HepG2 (cell line): ENCODE results near the gene MTX1. TPM values are rescaled to one million over a fixed set of nuclear protein-coding genes. Genes with fewer than 3 reads are reported as not detected.

Experiments used
- ATAC-seq: fragments of 200-7000 bp; cut with Tn5 transposase; 3 replicates; pipeline ENCODE4 v1.9.1; 2020; ENCODE audit warnings: mild to moderate bottlenecking, moderate library complexity
- BruUV-seq: library from RNA; stranded (reverse); fragments of 400-500 nt; replicated peaks from 2 replicates; lab custom pipeline; 2021; lab: Mats Ljungman, UMichigan
- CTCF ChIA-PET: fragments of 300-600 bp; formaldehyde crosslinking; extraction: SDS; loops from one replicate; lab custom pipeline; 2021; ENCODE audit warnings: low total read pairs, inconsistent platforms, low intra/inter-chr PET ratio; lab: Yijun Ruan, JAX
- POLR2A ChIA-PET: fragments of 350-600 bp; sonication (Branson Sonifier 250); formaldehyde crosslinking; loops from one replicate; lab custom pipeline; 2020; ENCODE audit warnings: antibody characterized with exemption, inconsistent platforms; lab: Yijun Ruan, JAX
- DNase-seq: peaks from one replicate; pipeline ENCODE4 v3.0.0-alpha.2; 2015; ENCODE audit warnings: low spot score
- FAIRE-seq: peaks from 3 replicates; lab custom pipeline; 2011; peaks lifted over from hg19 to GRCh38; lab: Jason Lieb, UNC
- H2AFZ ChIP-seq: one replicate; pipeline ENCODE4 v1.6.1; 2011; ENCODE audit warnings: low read length, inconsistent platforms
- H3K27ac ChIP-seq: fragments of 300-600 bp; 3 replicates; pipeline ENCODE4 v1.8.0; 2011; ENCODE audit warnings: mixed run types, mild to moderate bottlenecking, mixed read lengths, low read length, inconsistent platforms; ENCODE audit not compliant: insufficient read depth; ENCODE audit errors: extremely low read length
- H3K27me3 ChIP-seq, 2 experiments: fragments of 200-600 bp in 1 of 2; 2 replicates in 1 of 2; 3 replicates in 1 of 2; pipeline versions ENCODE4 v1.6.0 to v1.8.0; 2011; ENCODE audit warnings: low read length in 2 of 2, mild to moderate bottlenecking in 2 of 2, moderate library complexity in 2 of 2, inconsistent platforms in 1 of 2; ENCODE audit not compliant: insufficient read depth in 2 of 2, control insufficient read depth in 1 of 2
- H3K36me3 ChIP-seq, 2 experiments: fragments of 200-600 bp in 1 of 2; replicated peaks in 1 of 2; 2 replicates in 1 of 2; 3 replicates in 1 of 2; pipeline versions ENCODE4 v1.5.1 to v1.8.0; 2011; ENCODE audit warnings: low read length in 2 of 2, inconsistent platforms in 1 of 2; ENCODE audit not compliant: insufficient read depth in 2 of 2, control insufficient read depth in 1 of 2
- H3K4me1 ChIP-seq: 2 replicates; pipeline ENCODE4 v1.5.1; 2012; ENCODE audit warnings: low read length, inconsistent platforms; ENCODE audit not compliant: insufficient read depth
- H3K4me2 ChIP-seq: 2 replicates; pipeline ENCODE4 v1.6.0; 2011; ENCODE audit warnings: low read depth, low read length, inconsistent platforms
- H3K4me3 ChIP-seq, 3 experiments: fragments of 200-600 bp in 1 of 3; sonication (generic), shearing (Covaris generic) in 1 of 3; replicated peaks in 1 of 3; 2 replicates each; pipeline ENCODE4 v1.5.1; 2011 to 2016; ENCODE audit warnings: low read length in 3 of 3, inconsistent platforms in 2 of 3, low read depth in 2 of 3, mild to moderate bottlenecking in 2 of 3, control low read depth in 1 of 3, mixed read lengths in 1 of 3; ENCODE audit not compliant: insufficient read depth in 1 of 3
- H3K79me2 ChIP-seq: one replicate; pipeline ENCODE4 v1.6.1; 2011; ENCODE audit warnings: low read length, inconsistent platforms; ENCODE audit not compliant: insufficient read depth
- H3K9ac ChIP-seq: 2 replicates; pipeline ENCODE4 v1.6.0; 2011; ENCODE audit warnings: mild to moderate bottlenecking, low read depth, low read length, inconsistent platforms; ENCODE audit not compliant: insufficient read depth
- H3K9me3 ChIP-seq: 2 replicates; pipeline ENCODE4 v1.5.1; 2012; ENCODE audit warnings: mild to moderate bottlenecking, low read length
- H4K20me1 ChIP-seq: 2 replicates; pipeline ENCODE4 v1.6.0; 2011; ENCODE audit warnings: inconsistent platforms, mild to moderate bottlenecking, low read length, moderate library complexity; ENCODE audit not compliant: insufficient read depth
- BRD4 ChIP-seq: sonication (generic); formaldehyde crosslinking; IDR thresholded peaks from 2 replicates; pipeline ENCODE4 v1.4.0; 2020; ENCODE audit warnings: missing genetic modification reagents
- KDM3A ChIP-seq: IDR thresholded peaks from 2 replicates; pipeline ENCODE4 v1.6.1; 2018; ENCODE audit warnings: low read depth, missing compliant biosample characterization
- MBNL3 ChIP-seq: fragments of 250-450 bp; sonication (Bioruptor Pico); conservative IDR thresholded peaks from 2 replicates; pipeline ENCODE4 v1.8.0; 2022; ENCODE audit warnings: mild to moderate bottlenecking, inconsistent platforms
- NKX3-1 ChIP-seq: sonication (generic); formaldehyde crosslinking; IDR thresholded peaks from 2 replicates; pipeline ENCODE4 v1.5.0; 2020; ENCODE audit warnings: missing genetic modification reagents
- SATB2 ChIP-seq: sonication (generic); formaldehyde crosslinking; IDR thresholded peaks from 2 replicates; pipeline ENCODE4 v1.5.0; 2020; ENCODE audit warnings: missing genetic modification reagents
- WGBS: methylation state at CpG from one replicate; pipeline ENCODE4 v1.1.6; 2017; ENCODE audit warnings: low lambda C conversion rate; 5-methylcytosine and 5-hydroxymethylcytosine counted together
- in situ Hi-C: cut with HindIII; loops from 2 replicates; pipeline ENCODE4 v1.10.0; 2017; ENCODE audit warnings: low pct_unique_long_range_greater_than_20kb; ENCODE audit not compliant: extremely low pct_ligation_motif_present
- intact Hi-C: fragments of 100-400 bp; cut with micrococcal nuclease; formaldehyde crosslinking; loops from one replicate; pipeline ENCODE4 v1.10.0; 2022; ENCODE audit not compliant: unreplicated experiment
- polyA plus RNA-seq, 8 experiments: library from polyadenylated mRNA; depleted of rRNA in 3 of 8; stranded (reverse) in 7 of 8; unstranded in 1 of 8; fragments of >200 nt; fragmentation: Illumina TruSeq in 4 of 8; extraction: Trizol in 4 of 8; gene quantifications; 2 replicates each; pipeline versions ENCODE4 v1.2.1 to v1.2.3, GENCODE V29; 2011 to 2016; ENCODE audit warnings: low read depth in 4 of 8, missing spikeins in 1 of 8, mixed read lengths in 1 of 8; ENCODE audit not compliant: insufficient read depth in 1 of 8
- total RNA-seq, 5 experiments: library from RNA; depleted of rRNA; stranded (reverse); fragments of >200 nt; fragmentation: Illumina TruSeq; extraction: Trizol; gene quantifications; 2 replicates each; pipeline ENCODE4 v1.2.3, GENCODE V29; 2016; ENCODE audit warnings: low read depth in 1 of 5
- TF ChIP-seq, protein P1 (sequence below): sonication (generic); formaldehyde crosslinking; conservative IDR thresholded peaks from 2 replicates; pipeline ENCODE4 v1.4.0; 2020; ENCODE audit warnings: missing genetic modification reagents
- TF ChIP-seq, protein P2 (sequence below): sonication (generic); formaldehyde crosslinking; IDR thresholded peaks from 2 replicates; pipeline ENCODE4 v1.5.1; 2020; ENCODE audit warnings: mild to moderate bottlenecking, moderate library complexity, missing genetic modification reagents

MTX1 gene
- total and polyA plus RNA-seq, 2 of the 13 experiments (the other 11 are each of a cell fraction or from before 2014, with no cell fraction given), result 64.5 to 72.6 TPM

GRCh38 chr1:155172732-155173477 lies 35.6 kb upstream of the MTX1 start, which contains the start of gene KRTCAP2 (continued):
- no peak for TF ChIP-seq KDM3A (CRISPR knock-in tag)
- TF ChIP-seq SATB2 (CRISPR knock-in tag), result no peak

GRCh38 chr1:155173478-155174323 lies 34.8 kb upstream of the MTX1 start, which contains the start of gene TRIM46:
Gene TRIM46 (plus strand): TSS chr1:155173849. CDS start chr1:155173967, 118 bp downstream.
- Histone ChIP-seq H3K36me3 (peaks cover 0 to 12% of the 10 kb centered on the region in 2 experiments; a peak in 2 of 5 replicates), H3K79me2 (peaks cover 10% of the 10 kb centered on the region), H2AFZ (no peak within 1 kb of the TSS), H3K27ac (peak within 1 kb of the TSS; percentile 73), H3K4me3 (peak within 1 kb of the TSS; percentile 71 to 92 (median 79)), H3K9me3 (no peaks in the 10 kb centered on the region), H3K4me2 (peak within 1 kb of the TSS; percentile 83), H4K20me1 (no peaks in the 10 kb centered on the region), H3K27me3 (0 out of 5 replicates have a peak, but pooled peaks cover 0 to 1% of the 10 kb centered on the region in 2 experiments), H3K9ac (peak within 1 kb of the TSS; percentile 80), H3K4me1 (peaks cover 47% of the 10 kb centered on the region)
- no TSS peak for BruUV-seq
- POLR2A ChIA-PET, result interaction anchor here (0.9 to 2.2 kb wide), 11 partner anchors 20 to 89 kb away, joined by 3 to 30 read pairs (median 8); partner anchors contain the start of genes DPM3 and SLC50A1
- CTCF ChIA-PET, result interaction anchor here (1.2 kb wide), 2 partner anchors 34 to 88 kb away, joined by 3 read pairs; no protein-coding TSS in a partner anchor
- ATAC-seq, result no peak
- WGBS, result 61% methylated on average over 38 of the region's 38 CpGs
- intact Hi-C loops, result no loop called here
- FAIRE-seq, result no peak
- TF ChIP-seq, protein P1, sequence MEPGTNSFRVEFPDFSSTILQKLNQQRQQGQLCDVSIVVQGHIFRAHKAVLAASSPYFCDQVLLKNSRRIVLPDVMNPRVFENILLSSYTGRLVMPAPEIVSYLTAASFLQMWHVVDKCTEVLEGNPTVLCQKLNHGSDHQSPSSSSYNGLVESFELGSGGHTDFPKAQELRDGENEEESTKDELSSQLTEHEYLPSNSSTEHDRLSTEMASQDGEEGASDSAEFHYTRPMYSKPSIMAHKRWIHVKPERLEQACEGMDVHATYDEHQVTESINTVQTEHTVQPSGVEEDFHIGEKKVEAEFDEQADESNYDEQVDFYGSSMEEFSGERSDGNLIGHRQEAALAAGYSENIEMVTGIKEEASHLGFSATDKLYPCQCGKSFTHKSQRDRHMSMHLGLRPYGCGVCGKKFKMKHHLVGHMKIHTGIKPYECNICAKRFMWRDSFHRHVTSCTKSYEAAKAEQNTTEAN (CRISPR knock-in tag), result 0 out of 2 replicates have a peak, but pooled peaks have one; percentile 8
- TF ChIP-seq BRD4 (CRISPR knock-in tag) (0 out of 2 replicates have a peak, but pooled peaks have one; percentile 14), NKX3-1 (CRISPR knock-in tag) (0 out of 2 replicates have a peak, but pooled peaks have one; percentile 10), MBNL3 (CRISPR knock-in tag) (no peak)
- TF ChIP-seq, protein P2, sequence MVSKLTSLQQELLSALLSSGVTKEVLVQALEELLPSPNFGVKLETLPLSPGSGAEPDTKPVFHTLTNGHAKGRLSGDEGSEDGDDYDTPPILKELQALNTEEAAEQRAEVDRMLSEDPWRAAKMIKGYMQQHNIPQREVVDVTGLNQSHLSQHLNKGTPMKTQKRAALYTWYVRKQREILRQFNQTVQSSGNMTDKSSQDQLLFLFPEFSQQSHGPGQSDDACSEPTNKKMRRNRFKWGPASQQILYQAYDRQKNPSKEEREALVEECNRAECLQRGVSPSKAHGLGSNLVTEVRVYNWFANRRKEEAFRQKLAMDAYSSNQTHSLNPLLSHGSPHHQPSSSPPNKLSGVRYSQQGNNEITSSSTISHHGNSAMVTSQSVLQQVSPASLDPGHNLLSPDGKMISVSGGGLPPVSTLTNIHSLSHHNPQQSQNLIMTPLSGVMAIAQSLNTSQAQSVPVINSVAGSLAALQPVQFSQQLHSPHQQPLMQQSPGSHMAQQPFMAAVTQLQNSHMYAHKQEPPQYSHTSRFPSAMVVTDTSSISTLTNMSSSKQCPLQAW (CRISPR knock-in tag), result 0 out of 2 replicates have a peak, but pooled peaks have one; percentile 5
- in situ Hi-C loops, result no loop called here
- no peak for DNase-seq
